ENCODE results near the gene TBX1.

TBX1 gene

DNA sequence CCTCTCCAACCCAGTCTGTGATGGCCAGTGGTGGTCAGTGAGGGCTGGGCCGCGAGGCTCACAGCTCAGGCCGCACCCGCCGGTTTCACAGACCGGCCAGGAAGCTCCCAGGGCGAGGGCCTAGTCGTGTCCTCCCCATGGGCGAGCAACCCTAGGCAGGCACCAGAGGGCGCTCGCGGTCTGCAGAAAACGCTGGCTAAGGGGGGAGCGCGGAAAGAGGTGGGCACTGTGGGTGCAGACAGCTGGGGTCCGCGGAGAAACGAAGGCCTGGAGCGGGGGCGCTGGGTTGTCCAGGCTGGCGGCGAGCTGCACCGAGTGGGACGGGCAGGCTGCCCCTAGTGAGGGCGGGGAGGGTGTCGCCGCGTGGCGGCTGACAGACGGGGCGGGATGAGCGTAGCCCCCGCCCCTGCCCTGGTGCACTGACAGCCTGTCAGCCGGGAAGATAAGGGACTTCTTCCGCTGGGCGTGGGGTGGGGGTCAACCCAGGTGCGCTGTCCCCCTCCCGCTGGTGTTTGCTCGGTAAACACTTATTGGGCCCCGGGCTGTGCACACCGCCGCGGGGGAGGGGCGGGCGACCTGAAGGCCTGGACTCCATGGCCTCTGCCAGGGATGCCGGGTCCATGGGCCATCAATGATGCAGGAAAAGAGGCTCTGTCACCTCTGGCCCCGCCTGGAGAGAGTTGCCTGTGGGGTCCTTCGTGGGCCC, 29.8 kb upstream of the TBX1 start:
- H3K4me3 ChIP-seq (ENCODE audit: low read length) = peak overlapping the region; percentile 20; the same call in 1 of the 2 replicates
- no peak overlapping the region for H3K27ac ChIP-seq (ENCODE audit: low read length)
- H3K27me3 ChIP-seq (ENCODE audit: control insufficient read depth, insufficient read depth, low read length) = peaks cover 17% of the 10 kb centered on the region; the same call in 1 of the 2 replicates
- H3K36me3 ChIP-seq (ENCODE audit: control insufficient read depth, insufficient read depth, low read length) = no peaks in the 10 kb centered on the region
- no peaks in the 10 kb centered on the region for H3K9me3 ChIP-seq (ENCODE audit: control insufficient read depth, insufficient read depth, low read length)
- H3K4me1 ChIP-seq (ENCODE audit: control insufficient read depth, insufficient read depth, low read length) = no peaks in the 10 kb centered on the region; the same call in 1 of the 2 replicates
- WGBS (ENCODE audit: insufficient coverage, insufficient read length) = no CpG with 5 or more reads among the region's 48 CpGs
- DNase-seq (ENCODE audit: low read depth, low spot score) = no peak

DNA sequence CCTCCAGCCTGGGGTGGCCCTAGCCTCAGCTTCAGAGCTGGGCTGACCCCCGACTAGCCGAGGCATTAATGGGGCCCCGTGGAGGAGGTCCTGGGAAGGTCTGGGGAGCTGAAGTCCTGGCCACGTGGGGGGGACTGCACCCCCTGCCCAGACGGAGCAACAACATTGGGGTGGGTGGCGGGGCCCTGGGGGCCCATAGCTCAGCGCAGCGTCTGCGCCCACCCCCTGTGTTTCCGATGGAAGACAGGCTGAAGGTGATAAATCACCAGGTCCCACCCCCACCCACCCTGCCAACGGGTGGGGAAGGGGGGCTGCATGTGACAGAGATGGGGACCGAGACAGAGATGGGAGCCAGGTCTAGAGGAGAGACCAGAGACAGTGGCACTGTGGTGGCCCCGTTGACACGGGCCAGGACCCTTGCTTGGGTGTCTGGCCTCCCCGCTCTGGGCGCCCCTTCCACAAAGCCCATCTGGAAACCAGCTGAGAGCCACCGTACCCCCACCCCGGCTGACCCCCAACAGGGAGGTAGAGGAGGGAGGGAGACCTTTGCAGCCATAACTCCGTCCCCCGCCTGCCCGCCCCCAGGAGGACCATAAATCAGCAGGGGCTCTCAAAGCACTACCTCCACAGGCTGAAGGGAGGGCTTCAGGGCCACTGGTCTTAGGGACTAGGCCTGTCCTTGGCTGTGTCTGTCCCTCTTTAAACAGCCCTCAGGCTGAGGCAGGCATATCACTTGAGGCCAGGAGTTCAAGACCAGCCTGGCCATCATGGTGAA, 29.0 kb upstream of the TBX1 start:
- Histone ChIP-seq H3K9me3 (ENCODE audit: control insufficient read depth, insufficient read depth, low read length) (no peaks in the 10 kb centered on the region), H3K27me3 (ENCODE audit: control insufficient read depth, insufficient read depth, low read length) (peaks cover 14% of the 10 kb centered on the region; the same call in 1 of the 2 replicates), H3K4me1 (ENCODE audit: control insufficient read depth, insufficient read depth, low read length) (no peaks in the 10 kb centered on the region; the same call in 1 of the 2 replicates), H3K27ac (ENCODE audit: low read length) (no peak overlapping the region), H3K4me3 (ENCODE audit: low read length) (no peak overlapping the region), H3K36me3 (ENCODE audit: control insufficient read depth, insufficient read depth, low read length) (no peaks in the 10 kb centered on the region)
- no peak for DNase-seq (ENCODE audit: low read depth, low spot score)
- no CpG with 5 or more reads among the region's 21 CpGs for WGBS (ENCODE audit: insufficient coverage, insufficient read length)

DNA sequence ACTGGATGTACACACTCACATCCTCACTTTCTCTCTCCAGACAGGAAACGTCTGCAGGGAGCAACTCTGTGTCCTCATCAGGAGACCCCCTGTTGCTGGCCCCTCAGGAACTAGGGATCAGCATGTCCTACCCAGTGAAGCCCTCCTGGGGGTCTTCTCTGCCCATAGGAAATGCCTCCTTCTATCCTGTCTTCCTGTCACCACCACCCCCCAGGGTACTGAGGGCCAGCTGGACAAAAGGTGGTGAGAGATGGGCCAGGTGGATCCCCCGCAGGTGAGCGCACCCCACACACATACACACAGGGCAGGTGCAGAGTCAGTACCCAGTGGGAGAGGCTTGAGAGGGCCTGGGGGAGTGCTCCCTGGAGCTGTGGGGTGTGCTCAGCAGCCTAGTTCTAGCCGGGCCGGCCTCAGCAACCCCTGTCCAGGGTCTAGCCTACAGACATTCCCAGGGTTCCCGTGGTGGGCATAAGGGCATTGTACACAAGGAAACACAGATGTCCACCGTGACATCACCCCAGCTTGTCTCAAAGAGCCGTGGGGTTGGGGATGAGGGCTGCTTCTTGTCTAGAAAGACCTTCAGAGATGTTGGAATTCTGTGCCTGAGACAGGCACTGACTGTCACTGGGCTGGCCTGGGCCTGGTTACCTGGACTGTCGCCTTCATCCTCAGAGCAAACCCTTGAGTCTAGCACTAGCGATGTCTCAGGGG, 28.0 kb upstream of the TBX1 start:
- no peak overlapping the region for H3K27ac ChIP-seq (ENCODE audit: low read length)
- H3K4me1 ChIP-seq (ENCODE audit: control insufficient read depth, insufficient read depth, low read length) = no peaks in the 10 kb centered on the region; the same call in 1 of the 2 replicates
- WGBS (ENCODE audit: insufficient coverage, insufficient read length) = no CpG with 5 or more reads among the region's 10 CpGs
- H3K4me3 ChIP-seq (ENCODE audit: low read length) = no peak overlapping the region
- no peaks in the 10 kb centered on the region for H3K9me3 ChIP-seq (ENCODE audit: control insufficient read depth, insufficient read depth, low read length)
- no peak for DNase-seq (ENCODE audit: low read depth, low spot score)
- no peaks in the 10 kb centered on the region for H3K36me3 ChIP-seq (ENCODE audit: control insufficient read depth, insufficient read depth, low read length)
- H3K27me3 ChIP-seq (ENCODE audit: control insufficient read depth, insufficient read depth, low read length) = peaks cover 9% of the 10 kb centered on the region; the same call in 1 of the 2 replicates

DNA sequence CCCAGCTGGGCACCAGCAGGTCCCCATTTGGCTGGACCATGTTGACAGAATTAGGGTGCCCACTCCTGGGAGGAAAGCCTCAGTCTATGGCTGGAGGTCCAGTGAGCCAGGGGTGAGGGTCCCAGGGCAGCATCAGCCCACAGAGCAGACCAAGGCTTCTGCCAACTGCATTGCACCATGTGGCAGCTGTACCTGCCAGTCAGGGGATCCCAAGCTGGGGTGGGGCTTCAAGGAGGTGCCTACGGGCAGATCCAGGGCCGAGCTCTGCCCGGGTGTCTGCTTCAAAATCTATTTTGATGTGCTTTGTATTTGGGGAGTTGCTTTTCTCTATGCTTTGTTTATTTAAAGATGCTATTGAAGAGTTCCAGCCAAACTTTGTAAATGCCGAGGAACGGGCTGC, 26.8 kb upstream of the TBX1 start:
- no peaks in the 10 kb centered on the region for H3K9me3 ChIP-seq (ENCODE audit: control insufficient read depth, insufficient read depth, low read length)
- H3K4me1 ChIP-seq (ENCODE audit: control insufficient read depth, insufficient read depth, low read length) = no peaks in the 10 kb centered on the region; the same call in 1 of the 2 replicates
- H3K27me3 ChIP-seq (ENCODE audit: control insufficient read depth, insufficient read depth, low read length) = peaks cover 2% of the 10 kb centered on the region; the same call in 1 of the 2 replicates
- DNase-seq (ENCODE audit: low read depth, low spot score) = no peak
- no peak overlapping the region for H3K4me3 ChIP-seq (ENCODE audit: low read length)
- WGBS (ENCODE audit: insufficient coverage, insufficient read length) = no CpG with 5 or more reads among the region's 5 CpGs
- H3K27ac ChIP-seq (ENCODE audit: low read length) = no peak overlapping the region
- H3K36me3 ChIP-seq (ENCODE audit: control insufficient read depth, insufficient read depth, low read length) = no peaks in the 10 kb centered on the region

DNA sequence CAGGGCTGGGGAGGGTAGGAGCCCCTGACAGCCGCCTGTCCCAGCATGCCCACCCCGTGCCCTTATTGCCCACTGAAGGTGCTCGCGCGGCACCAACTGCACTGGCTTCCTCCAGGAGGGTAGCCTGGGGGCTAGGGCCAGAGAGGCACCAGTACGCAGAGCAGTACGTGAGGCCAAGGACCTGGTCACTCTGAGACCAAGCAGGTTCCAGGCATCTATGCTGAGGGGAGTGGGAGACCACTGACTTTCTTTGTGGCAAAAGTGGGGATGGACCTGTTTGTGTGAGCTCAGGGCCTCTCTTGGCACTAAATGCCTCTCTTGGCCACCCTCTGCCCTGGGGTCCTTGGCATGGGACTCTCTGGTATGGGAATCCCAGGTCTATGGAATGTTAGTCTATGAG, 26.4 kb upstream of the TBX1 start:
- no CpG with 5 or more reads among the region's 7 CpGs for WGBS (ENCODE audit: insufficient coverage, insufficient read length)
- Histone ChIP-seq H3K27me3 (ENCODE audit: control insufficient read depth, insufficient read depth, low read length) (no peaks in the 10 kb centered on the region), H3K4me3 (ENCODE audit: low read length) (no peak overlapping the region), H3K27ac (ENCODE audit: low read length) (no peak overlapping the region), H3K4me1 (ENCODE audit: control insufficient read depth, insufficient read depth, low read length) (no peaks in the 10 kb centered on the region; the same call in 1 of the 2 replicates), H3K9me3 (ENCODE audit: control insufficient read depth, insufficient read depth, low read length) (no peaks in the 10 kb centered on the region), H3K36me3 (ENCODE audit: control insufficient read depth, insufficient read depth, low read length) (no peaks in the 10 kb centered on the region)
- no peak for DNase-seq (ENCODE audit: low read depth, low spot score)

DNA sequence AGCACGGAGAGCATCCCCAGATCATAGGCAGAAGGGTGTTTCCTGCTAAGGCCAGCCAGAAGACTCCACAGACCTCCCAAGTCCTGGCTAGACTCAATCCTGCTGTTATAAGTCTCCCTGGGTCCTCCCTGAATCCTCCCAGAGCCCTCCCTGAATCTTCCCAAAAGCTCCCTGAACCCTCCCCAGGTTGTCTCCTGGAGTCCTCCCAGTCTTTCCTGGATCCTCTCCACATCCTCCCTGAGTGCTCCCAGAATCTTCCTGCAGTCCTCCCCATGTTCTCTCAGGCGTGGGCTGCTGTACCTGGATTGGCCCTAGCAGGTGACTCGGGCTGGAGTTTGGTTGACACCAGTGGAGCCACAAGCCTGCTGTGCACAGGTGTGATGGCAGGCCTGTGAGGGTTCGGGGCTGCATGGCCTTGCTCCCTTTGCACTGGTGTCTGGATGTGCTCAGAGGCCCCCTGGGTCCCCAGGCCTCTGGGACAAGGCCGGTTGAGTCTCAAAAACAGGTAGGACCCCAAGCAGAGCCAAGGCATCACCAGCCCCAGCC, 25.7 kb upstream of the TBX1 start:
- H3K36me3 ChIP-seq (ENCODE audit: control insufficient read depth, insufficient read depth, low read length) = no peaks in the 10 kb centered on the region
- DNase-seq (ENCODE audit: low read depth, low spot score) = no peak
- H3K9me3 ChIP-seq (ENCODE audit: control insufficient read depth, insufficient read depth, low read length) = no peaks in the 10 kb centered on the region
- no peak overlapping the region for H3K4me3 ChIP-seq (ENCODE audit: low read length)
- no CpG with 5 or more reads among the region's 5 CpGs for WGBS (ENCODE audit: insufficient coverage, insufficient read length)
- H3K27ac ChIP-seq (ENCODE audit: low read length) = no peak overlapping the region
- H3K27me3 ChIP-seq (ENCODE audit: control insufficient read depth, insufficient read depth, low read length) = no peaks in the 10 kb centered on the region
- H3K4me1 ChIP-seq (ENCODE audit: control insufficient read depth, insufficient read depth, low read length) = no peaks in the 10 kb centered on the region; the same call in 1 of the 2 replicates

DNA sequence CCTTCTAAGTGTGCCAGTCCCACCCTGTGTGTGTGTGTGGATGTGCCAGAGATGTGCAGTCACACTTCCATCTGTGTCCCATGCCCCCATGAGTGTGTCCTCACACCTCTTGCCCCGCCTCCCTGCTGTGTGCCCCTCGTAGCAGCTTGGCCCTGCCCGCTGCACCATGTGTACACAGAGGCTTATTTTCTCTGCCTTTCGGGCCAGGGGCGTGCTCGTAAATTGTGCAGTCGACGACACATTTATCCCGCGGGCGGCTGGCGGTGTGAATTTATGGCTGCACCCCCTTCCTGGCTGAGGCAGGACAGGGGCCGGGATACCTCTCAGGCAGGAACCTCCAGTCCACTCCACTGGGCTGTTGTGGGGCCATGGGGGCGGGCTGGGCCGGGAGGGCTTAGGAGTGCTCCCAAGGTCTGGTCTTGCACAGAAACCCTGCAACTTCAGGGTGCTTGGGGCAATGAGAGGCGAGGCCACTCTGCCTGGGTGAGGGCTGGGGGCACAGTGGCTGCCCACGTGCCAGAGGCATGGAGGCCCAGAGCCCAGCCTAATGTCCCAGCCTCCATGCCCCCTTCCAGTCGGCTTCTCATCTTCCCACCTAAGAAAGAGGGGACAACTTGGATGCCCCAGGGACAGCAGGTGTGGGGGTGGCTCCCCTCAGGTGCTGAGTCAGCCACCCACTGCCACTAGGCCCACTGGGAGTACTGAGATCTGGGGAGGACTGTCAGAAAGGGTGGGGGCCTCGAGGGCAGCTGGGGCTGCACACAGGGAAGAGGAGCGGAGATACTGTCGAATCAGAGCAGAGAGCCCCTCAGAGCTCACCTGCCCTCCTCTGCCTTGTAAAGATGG, 24.7 kb upstream of the TBX1 start:
- WGBS (ENCODE audit: insufficient coverage, insufficient read length) = no CpG with 5 or more reads among the region's 21 CpGs
- no peaks in the 10 kb centered on the region for H3K9me3 ChIP-seq (ENCODE audit: control insufficient read depth, insufficient read depth, low read length)
- no peaks in the 10 kb centered on the region for H3K36me3 ChIP-seq (ENCODE audit: control insufficient read depth, insufficient read depth, low read length)
- H3K4me1 ChIP-seq (ENCODE audit: control insufficient read depth, insufficient read depth, low read length) = no peaks in the 10 kb centered on the region; the same call in 1 of the 2 replicates
- no peak overlapping the region for H3K4me3 ChIP-seq (ENCODE audit: low read length)
- DNase-seq (ENCODE audit: low read depth, low spot score) = no peak
- H3K27me3 ChIP-seq (ENCODE audit: control insufficient read depth, insufficient read depth, low read length) = no peaks in the 10 kb centered on the region
- H3K27ac ChIP-seq (ENCODE audit: low read length) = no peak overlapping the region

DNA sequence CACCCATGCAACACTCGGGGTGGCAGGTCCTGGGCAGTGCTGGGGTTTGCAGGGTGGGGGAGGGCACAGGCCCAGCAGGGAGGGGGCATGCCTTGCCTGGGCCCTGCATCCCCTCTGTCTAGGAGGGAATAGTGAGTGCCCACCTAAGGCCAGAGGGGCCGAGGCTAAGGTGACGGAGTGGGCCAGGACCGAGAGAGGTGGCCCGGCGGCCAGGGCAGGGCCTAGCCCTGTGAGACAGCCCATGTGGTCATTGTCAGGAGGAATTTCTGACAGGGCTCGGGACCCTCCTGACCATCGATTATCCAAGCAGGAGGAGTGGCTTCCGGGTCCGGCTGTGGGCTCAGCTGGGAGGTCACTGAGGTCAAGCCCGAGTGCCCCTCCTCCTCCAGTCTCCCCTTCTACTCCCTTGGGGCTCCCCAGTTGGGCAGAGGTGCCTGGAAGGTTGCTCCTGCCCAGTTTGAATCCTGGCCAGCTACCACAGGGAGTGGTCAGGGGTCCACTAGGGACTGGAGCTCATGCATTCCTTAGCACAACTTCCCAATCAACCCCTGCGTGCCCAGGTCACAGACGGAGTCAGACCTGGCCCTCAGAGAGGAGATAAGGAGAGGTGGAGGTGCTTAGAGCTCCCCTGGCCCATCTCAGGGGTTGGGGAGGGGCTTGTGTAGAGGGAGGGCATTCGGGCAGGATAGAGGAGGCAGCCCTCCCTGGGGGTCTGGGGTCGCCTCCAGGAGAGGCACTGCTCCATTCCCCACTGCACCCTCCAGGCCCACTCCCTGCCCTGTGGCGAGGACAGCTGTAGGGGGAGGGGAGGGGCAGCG, 22.5 kb upstream of the TBX1 start:
- H3K36me3 ChIP-seq (ENCODE audit: control insufficient read depth, insufficient read depth, low read length) = no peaks in the 10 kb centered on the region
- no peaks in the 10 kb centered on the region for H3K27me3 ChIP-seq (ENCODE audit: control insufficient read depth, insufficient read depth, low read length)
- no peaks in the 10 kb centered on the region for H3K9me3 ChIP-seq (ENCODE audit: control insufficient read depth, insufficient read depth, low read length)
- no peaks in the 10 kb centered on the region for H3K4me1 ChIP-seq (ENCODE audit: control insufficient read depth, insufficient read depth, low read length)
- DNase-seq (ENCODE audit: low read depth, low spot score) = no peak
- no CpG with 5 or more reads among the region's 17 CpGs for WGBS (ENCODE audit: insufficient coverage, insufficient read length)
- no peak overlapping the region for H3K4me3 ChIP-seq (ENCODE audit: low read length)
- H3K27ac ChIP-seq (ENCODE audit: low read length) = no peak overlapping the region

Measured in iPS DF 6.9 (cell line).